H1 (cell line): ENCODE measurements around the gene PLXNB2. TPM values are rescaled to one million over a fixed set of nuclear protein-coding genes. Genes with fewer than 3 reads are reported as not detected.

Experiments
- CTCF ChIA-PET: fragments of 300-600 bp; sonication (Branson Sonifier 250); formaldehyde crosslinking; loops from one replicate; lab custom pipeline; 2021; ENCODE audit not compliant: partially characterized antibody; lab: Charles Lee
- POLR2A ChIA-PET: fragments of 300-600 bp; sonication (Branson Sonifier 250); formaldehyde crosslinking; loops from one replicate; lab custom pipeline; 2021; ENCODE audit warnings: inconsistent platforms; ENCODE audit not compliant: partially characterized antibody; lab: Charles Lee
- DNase-seq, 2 experiments: peaks; one replicate each; pipeline versions ENCODE4 v3.0.0 to v3.0.0-alpha.2; 2010 to 2022; ENCODE audit warnings: low spot score in 2 of 2, low read depth in 1 of 2, mixed read lengths in 1 of 2
- FAIRE-seq: peaks from 2 replicates; lab custom pipeline; 2011; peaks lifted over from hg19 to GRCh38; lab: Jason Lieb, UNC
- H2AFZ ChIP-seq: 2 replicates; pipeline ENCODE4 v1.8.1; 2012; ENCODE audit warnings: low read length, inconsistent platforms
- H2AK5ac ChIP-seq: 2 replicates; pipeline ENCODE4 v1.6.1; 2013; ENCODE audit warnings: low read depth, low read length
- H2BK120ac ChIP-seq: replicated peaks from 2 replicates; pipeline ENCODE3; 2013; ENCODE audit warnings: low read depth, low read length, inconsistent platforms
- H2BK12ac ChIP-seq: 2 replicates; pipeline ENCODE4 v1.6.1; 2013; ENCODE audit warnings: low read depth, low read length
- H2BK15ac ChIP-seq: 2 replicates; pipeline ENCODE4 v1.6.1; 2013; ENCODE audit warnings: low read length
- H2BK20ac ChIP-seq: 2 replicates; pipeline ENCODE4 v1.6.1; 2013; ENCODE audit warnings: low read length
- H2BK5ac ChIP-seq: 2 replicates; pipeline ENCODE4 v1.6.1; 2013; ENCODE audit warnings: low read depth, low read length
- H3K14ac ChIP-seq: 2 replicates; pipeline ENCODE4 v1.6.1; 2013; ENCODE audit warnings: inconsistent platforms; ENCODE audit not compliant: insufficient read length
- H3K18ac ChIP-seq: 2 replicates; pipeline ENCODE4 v1.6.1; 2013; ENCODE audit warnings: low read length; ENCODE audit errors: extremely low read depth
- H3K23ac ChIP-seq: 2 replicates; pipeline ENCODE4 v1.6.1; 2013; ENCODE audit warnings: inconsistent platforms; ENCODE audit not compliant: insufficient read length
- H3K23me2 ChIP-seq: 2 replicates; pipeline ENCODE4 v1.6.1; 2013; ENCODE audit warnings: low read depth, low read length
- H3K27ac ChIP-seq: 2 replicates; pipeline ENCODE4 v1.6.1; 2011; ENCODE audit warnings: low read depth, low read length, inconsistent platforms
- H3K27me3 ChIP-seq, 4 experiments: replicated peaks in 1 of 4; 1 replicate in 1 of 4; 2 replicates in 3 of 4; pipeline versions ENCODE4 v1.6.1 to v1.8.1; 2011 to 2013; ENCODE audit warnings: low read length in 3 of 4, mild to moderate bottlenecking in 3 of 4, inconsistent platforms in 2 of 4, mixed read lengths in 2 of 4, moderate library complexity in 1 of 4; ENCODE audit not compliant: control insufficient read depth in 3 of 4, insufficient read depth in 3 of 4; ENCODE audit errors: extremely low read depth in 1 of 4
- H3K36me3 ChIP-seq, 4 experiments: 2 replicates each; pipeline versions ENCODE4 v1.6.1 to v1.8.1; 2011 to 2013; ENCODE audit warnings: mild to moderate bottlenecking in 4 of 4, low read length in 3 of 4, moderate library complexity in 2 of 4, control low read depth in 1 of 4, inconsistent platforms in 1 of 4; ENCODE audit not compliant: insufficient read depth in 4 of 4, control insufficient read depth in 2 of 4
- H3K4ac ChIP-seq: replicated peaks from 2 replicates; pipeline ENCODE3; 2013; ENCODE audit warnings: low read length, low read depth, mixed read lengths, inconsistent platforms; ENCODE audit not compliant: insufficient read length
- H3K4me1 ChIP-seq, 4 experiments: replicated peaks in 1 of 4; 1 replicate in 1 of 4; 2 replicates in 3 of 4; pipeline versions ENCODE4 v1.6.1 to v1.8.1; 2011 to 2013; ENCODE audit warnings: low read length in 3 of 4, inconsistent platforms in 2 of 4, mixed read lengths in 1 of 4; ENCODE audit not compliant: insufficient read depth in 4 of 4, control insufficient read depth in 3 of 4
- H3K4me2 ChIP-seq, 2 experiments: 2 replicates each; pipeline versions ENCODE4 v1.6.1 to v1.8.1; 2011 to 2013; ENCODE audit warnings: low read depth in 2 of 2, low read length in 2 of 2, control low read depth in 1 of 2, inconsistent platforms in 1 of 2, mild to moderate bottlenecking in 1 of 2; ENCODE audit not compliant: insufficient read depth in 1 of 2
- H3K4me3 ChIP-seq, 4 experiments: fragments of 200-600, 300-600 bp in 1 of 4; sonication (generic), shearing (Covaris generic), sonication (Bioruptor Twin) in 1 of 4; 2 replicates each; pipeline versions ENCODE4 v1.5.1 to v1.8.1; 2011 to 2016; ENCODE audit warnings: low read length in 4 of 4, low read depth in 3 of 4, control low read depth in 2 of 4, inconsistent platforms in 2 of 4, mild to moderate bottlenecking in 2 of 4, mixed read lengths in 1 of 4, moderate library complexity in 1 of 4; ENCODE audit not compliant: insufficient read depth in 2 of 4; ENCODE audit errors: extremely low read depth in 1 of 4
- H3K56ac ChIP-seq: replicated peaks from 2 replicates; pipeline ENCODE3; 2013; ENCODE audit warnings: low read depth, mild to moderate bottlenecking, mixed read lengths, low read length, inconsistent platforms; ENCODE audit not compliant: insufficient read length
- H3K79me1 ChIP-seq: 2 replicates; pipeline ENCODE4 v1.6.1; 2013; ENCODE audit warnings: low read depth, low read length, control low read depth
- H3K79me2 ChIP-seq, 2 experiments: 2 replicates each; pipeline versions ENCODE4 v1.6.1 to v1.8.1; 2012 to 2013; ENCODE audit warnings: low read length in 2 of 2, mild to moderate bottlenecking in 2 of 2, inconsistent platforms in 1 of 2; ENCODE audit not compliant: insufficient read depth in 2 of 2, control insufficient read depth in 1 of 2
- H3K9ac ChIP-seq, 4 experiments: replicated peaks in 1 of 4; 1 replicate in 1 of 4; 2 replicates in 3 of 4; pipeline versions ENCODE4 v1.6.1 to v1.8.1; 2011 to 2013; ENCODE audit warnings: low read depth in 3 of 4, low read length in 3 of 4, control low read depth in 2 of 4, mild to moderate bottlenecking in 2 of 4, moderate library complexity in 2 of 4, inconsistent platforms in 1 of 4; ENCODE audit errors: extremely low read depth in 1 of 4
- H3K9me3 ChIP-seq, 2 experiments: 2 replicates each; pipeline versions ENCODE4 v1.6.1 to v1.8.1; 2012 to 2013; ENCODE audit warnings: mild to moderate bottlenecking in 2 of 2, moderate library complexity in 2 of 2, control low read depth in 1 of 2, inconsistent platforms in 1 of 2, low read depth in 1 of 2, low read length in 1 of 2, mixed read lengths in 1 of 2; ENCODE audit not compliant: insufficient read depth in 2 of 2
- H4K20me1 ChIP-seq, 2 experiments: replicated peaks in 1 of 2; 2 replicates each; pipeline versions ENCODE3 to v1.8.1; 2011 to 2013; ENCODE audit warnings: inconsistent platforms in 2 of 2, low read length in 2 of 2, mild to moderate bottlenecking in 1 of 2; ENCODE audit not compliant: insufficient read depth in 2 of 2, control insufficient read depth in 1 of 2
- H4K5ac ChIP-seq: 2 replicates; pipeline ENCODE4 v1.6.1; 2013; ENCODE audit warnings: low read length, low read depth, mixed read lengths, inconsistent platforms; ENCODE audit not compliant: insufficient read length
- H4K8ac ChIP-seq: 2 replicates; pipeline ENCODE4 v1.8.0; 2013; ENCODE audit warnings: mild to moderate bottlenecking, moderate library complexity, low read length, inconsistent platforms; ENCODE audit not compliant: insufficient read depth; ENCODE audit errors: extremely low read depth
- H4K91ac ChIP-seq: replicated peaks from 2 replicates; pipeline ENCODE3; 2013; ENCODE audit warnings: low read length, mixed read lengths, inconsistent platforms; ENCODE audit not compliant: insufficient read length
- CBX5 ChIP-seq: fragments of 300-800, 300-1000 bp; sonication (generic); IDR thresholded peaks from 2 replicates; pipeline ENCODE4 v1.7.1; 2016; ENCODE audit warnings: antibody characterized with exemption, low read length, low read depth
- CHD2 ChIP-seq: IDR thresholded peaks from 2 replicates; pipeline ENCODE4 v1.6.1; 2012; ENCODE audit warnings: low read length, improper control_type of control experiment
- GABPA ChIP-seq: IDR thresholded peaks from 2 replicates; pipeline ENCODE4 v1.6.1; 2011; ENCODE audit warnings: mild to moderate bottlenecking, low read length, moderate library complexity, borderline replicate concordance; ENCODE audit not compliant: insufficient read depth
- HDAC6 ChIP-seq: IDR thresholded peaks from one replicate; pipeline ENCODE4 v1.7.1; 2012; ENCODE audit warnings: low read depth, mild to moderate bottlenecking, inconsistent platforms, low read length, moderate library complexity
- PHF8 ChIP-seq: fragments of 200-600 bp; sonication (generic); conservative IDR thresholded peaks from 2 replicates; pipeline ENCODE4 v1.7.1; 2012; ENCODE audit warnings: low read depth, mild to moderate bottlenecking, inconsistent platforms, low read length, moderate library complexity
- POU5F1 ChIP-seq: IDR thresholded peaks from 2 replicates; pipeline ENCODE4 v1.6.1; 2011; ENCODE audit warnings: low read depth, mild to moderate bottlenecking, low read length, moderate library complexity
- SP1 ChIP-seq: IDR thresholded peaks from 2 replicates; pipeline ENCODE4 v1.6.1; 2011; ENCODE audit warnings: low read depth, low read length
- TAF7 ChIP-seq: optimal IDR thresholded peaks from 2 replicates; pipeline ENCODE3; 2011; ENCODE audit warnings: low read depth, mild to moderate bottlenecking, inconsistent platforms, low read length, moderate library complexity, borderline replicate concordance
- USF2 ChIP-seq: IDR thresholded peaks from 2 replicates; pipeline ENCODE4 v1.6.1; 2011; ENCODE audit warnings: low read length, improper control_type of control experiment
- WGBS, 2 experiments: shearing (Covaris generic) in 1 of 2; methylation state at CpG; one replicate each; pipeline versions ENCODE4 v1.1.6 to v1.1.7; 2013 to 2015; ENCODE audit warnings: low lambda C conversion rate in 2 of 2, mixed read lengths in 2 of 2, inconsistent platforms in 1 of 2, low coverage in 1 of 2, missing lambda C conversion rate in 1 of 2; ENCODE audit not compliant: insufficient replicate concordance in 2 of 2, insufficient coverage in 1 of 2, insufficient read length in 1 of 2; ENCODE audit errors: extremely low coverage in 1 of 2, missing lambda C conversion rate in 1 of 2; 5-methylcytosine and 5-hydroxymethylcytosine counted together
- polyA plus RNA-seq, 7 experiments: library from polyadenylated mRNA; depleted of rRNA in 3 of 7; stranded (reverse) in 5 of 7; unstranded in 2 of 7; fragments of >200 nt in 5 of 7; fragments of 200-250 nt in 2 of 7; gene quantifications; 1 replicate in 5 of 7; 2 replicates in 1 of 7; 4 replicates in 1 of 7; pipeline versions ENCODE4 v1.2.1 to v1.2.3, GENCODE V29; 2011 to 2013; ENCODE audit warnings: missing spikeins in 2 of 7, mixed read lengths in 2 of 7
- total RNA-seq: library from RNA; stranded (reverse); fragmentation: NEBNext Ultra II Directional; extraction: Animal tissue kit (Norgen Biotek cat#: 25700); gene quantifications from 2 replicates; pipeline ENCODE4 v1.2.1, GENCODE V29; 2021
- TF ChIP-seq, protein P1 (sequence below): IDR thresholded peaks from 2 replicates; pipeline ENCODE4 v1.6.1; 2012; ENCODE audit warnings: inconsistent platforms

The PLXNB2 gene
- total and polyA plus RNA-seq, 2 of the 8 experiments (the other 6 are each of a cell fraction or from before 2014, with no cell fraction given): 58.3 to 92.8 TPM

GRCh38 chr22:50245214-50246072 is 62.0 kb downstream of the PLXNB2 start:
- H4K91ac ChIP-seq: peak overlapping the region; percentile 91
- peak overlapping the region; percentile 70 for H3K27ac ChIP-seq
- peak overlapping the region; percentile 84 for H4K8ac ChIP-seq
- H3K4me2 ChIP-seq: peak overlapping the region; percentile 92 to 97
- POLR2A ChIA-PET: interaction anchor here (1.2 to 1.6 kb wide), 5 partner anchors 9 to 197 kb away, joined by 3 to 5 read pairs (median 3); partner anchors contain the start of gene SELENOO
- H2BK120ac ChIP-seq: no peak overlapping the region
- no peak overlapping the region for H2BK15ac ChIP-seq
- no peaks in the 10 kb centered on the region for H3K36me3 ChIP-seq
- H3K56ac ChIP-seq: no peak overlapping the region
- peak overlapping the region; percentile 87 for H4K5ac ChIP-seq
- peaks cover 4 to 22% of the 10 kb centered on the region in 2 experiments; a peak in 3 of 4 replicates for H3K79me2 ChIP-seq
- H3K9me3 ChIP-seq: no peaks in the 10 kb centered on the region
- 41% methylated on average over 19 of the region's 53 CpGs; no CpG with 5 or more reads in 1 of the 2 experiments for WGBS, 2 experiments
- peaks cover 0 to 27% (median 20%) of the 10 kb centered on the region in 4 experiments; a peak in 6 of 7 replicates for H3K4me1 ChIP-seq
- no peaks in the 10 kb centered on the region for H3K27me3 ChIP-seq
- no peak overlapping the region for H3K23ac ChIP-seq
- no peak overlapping the region; the same call in 1 of the 2 replicates for H2BK12ac ChIP-seq
- peaks cover 2 to 23% of the 10 kb centered on the region in 2 experiments for H4K20me1 ChIP-seq
- peaks cover 14% of the 10 kb centered on the region for H3K23me2 ChIP-seq
- peak overlapping the region; percentile 89 for H2BK5ac ChIP-seq
- H2AFZ ChIP-seq: no peak overlapping the region
- peak overlapping the region; percentile 87 to 96 (median 90) for H3K4me3 ChIP-seq
- no peak overlapping the region for H2BK20ac ChIP-seq
- H3K79me1 ChIP-seq: peaks cover 15% of the 10 kb centered on the region
- peak overlapping the region; percentile 68 to 82 (median 78); a peak in 6 of 7 replicates for H3K9ac ChIP-seq
- DNase-seq: no peak
- H3K14ac ChIP-seq: no peak overlapping the region
- FAIRE-seq: no peak
- peak overlapping the region; percentile 95 for H3K18ac ChIP-seq
- peak overlapping the region; percentile 87 for H3K4ac ChIP-seq
- no peak overlapping the region; the same call in 1 of the 2 replicates for H2AK5ac ChIP-seq
- CTCF ChIA-PET: interaction anchor here (0.9 kb wide), 1 partner anchor 96 kb away, joined by 3 read pairs; no protein-coding TSS in a partner anchor
- TF ChIP-seq USF2 (no peak), CBX5 (no peak), SP1 (no peak), TAF7 (no peak), POU5F1 (no peak), GABPA (no peak), CHD2 (no peak), PHF8 (no peak), HDAC6 (no peak)
- TF ChIP-seq, protein P1, sequence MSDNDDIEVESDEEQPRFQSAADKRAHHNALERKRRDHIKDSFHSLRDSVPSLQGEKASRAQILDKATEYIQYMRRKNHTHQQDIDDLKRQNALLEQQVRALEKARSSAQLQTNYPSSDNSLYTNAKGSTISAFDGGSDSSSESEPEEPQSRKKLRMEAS: no peak
